UCSD-AML1 (cell line): Measurements from ENCODE around the gene USP14.

Source experiments
- DNase-seq: peaks from one replicate; lab custom pipeline; 2025; ENCODE audit not compliant: unreplicated experiment; lab: John Stamatoyannopoulos, UW

USP14 gene

GRCh38 chr18:159037-159652 lies 788 bp downstream of the USP14 start:
- no peak for DNase-seq

GRCh38 chr18:159933-160332 lies 1.6 kb downstream of the USP14 start:
- DNase-seq, result no peak

- DNase-seq, result no peak
Measured at GRCh38 chr18:160831-161570, 2.6 kb downstream of the USP14 start.

- no peak for DNase-seq
Measured at GRCh38 chr18:172361-172760, 14.0 kb downstream of the USP14 start.

GRCh38 chr18:179499-179898 lies 21.1 kb downstream of the USP14 start:
- no peak for DNase-seq

GRCh38 chr18:181711-182110 lies 23.4 kb downstream of the USP14 start:
- DNase-seq, result no peak

GRCh38 chr18:183769-184168 lies 25.4 kb downstream of the USP14 start:
- DNase-seq, result no peak

GRCh38 chr18:189254-189653 lies 30.9 kb downstream of the USP14 start:
- DNase-seq, result no peak

- no peak for DNase-seq
Measured at GRCh38 chr18:191725-192124, 33.4 kb downstream of the USP14 start.

- no peak for DNase-seq
Measured at GRCh38 chr18:192801-193200, 34.4 kb downstream of the USP14 start.

- DNase-seq, result no peak
Measured at GRCh38 chr18:195651-196050, 37.3 kb downstream of the USP14 start.

- no peak for DNase-seq
Measured at GRCh38 chr18:199214-199613, 40.9 kb downstream of the USP14 start.

GRCh38 chr18:199768-200167 lies 41.4 kb downstream of the USP14 start:
- DNase-seq, result no peak

- no peak for DNase-seq
Measured at GRCh38 chr18:210075-210474, 51.7 kb downstream of the USP14 start.

- no peak for DNase-seq
Measured at GRCh38 chr18:210733-211132, 52.4 kb downstream of the USP14 start.

GRCh38 chr18:211582-211981 lies 53.2 kb downstream of the USP14 start:
- no peak for DNase-seq

GRCh38 chr18:212780-213179 lies 54.4 kb downstream of the USP14 start:
- DNase-seq, result no peak

GRCh38 chr18:213505-213904 lies 55.1 kb downstream of the USP14 start:
- DNase-seq, result no peak

GRCh38 chr18:213966-214365 lies 55.6 kb downstream of the USP14 start:
- DNase-seq, result no peak

GRCh38 chr18:215448-216010 lies 57.2 kb downstream of the USP14 start:
- no peak for DNase-seq

- DNase-seq, result no peak
Measured at GRCh38 chr18:217532-218336, 59.4 kb downstream of the USP14 start.

- DNase-seq, result no peak
Measured at GRCh38 chr18:220708-221107, 62.4 kb downstream of the USP14 start.
